ENCODE results near the gene RPL13A.

Gene RPL13A

GRCh38 chr19:49528211-49528771 lies 40.9 kb downstream of the RPL13A start:
- no peak for TF ChIP-seq TAF1 (IDR thresholded peaks at IDR 0.05; ENCODE audit: low read depth)
- no peak for TF ChIP-seq MAX (IDR thresholded peaks at IDR 0.05)
- no peak for TF ChIP-seq EGR1 (IDR thresholded peaks at IDR 0.05)
- no peak for TF ChIP-seq FOXM1 (IDR thresholded peaks at IDR 0.05; ENCODE audit: borderline replicate concordance, low read depth)
- TF ChIP-seq EP300 (IDR thresholded peaks at IDR 0.05; ENCODE audit: borderline replicate concordance), result no peak
- TF ChIP-seq REST (IDR thresholded peaks at IDR 0.05; ENCODE audit: low read depth), result no peak
- TF ChIP-seq USF1 (IDR thresholded peaks at IDR 0.05), result no peak
- TF ChIP-seq YY1 (IDR thresholded peaks at IDR 0.05; ENCODE audit: low read depth), result no peak
- TF ChIP-seq NFIC (IDR thresholded peaks at IDR 0.05), result no peak
- TF ChIP-seq CEBPB (IDR thresholded peaks at IDR 0.05), result no peak

- TF ChIP-seq MAX (IDR thresholded peaks at IDR 0.05) (no peak), EGR1 (IDR thresholded peaks at IDR 0.05) (no peak), EP300 (IDR thresholded peaks at IDR 0.05; ENCODE audit: borderline replicate concordance) (no peak)
These were observed 43.3 kb downstream of the RPL13A start for GRCh38 chr19:49530708-49531107.

- 0 out of 2 replicates have a peak, but pooled peaks have one; percentile 14 for TF ChIP-seq CREB1 (IDR thresholded peaks at IDR 0.05; ENCODE audit: low read depth)
- TF ChIP-seq EP300 (IDR thresholded peaks at IDR 0.05; ENCODE audit: borderline replicate concordance), result 0 out of 2 replicates have a peak, but pooled peaks have one; percentile 31
- TF ChIP-seq NFIC (IDR thresholded peaks at IDR 0.05), result no peak
- TF ChIP-seq MAX (IDR thresholded peaks at IDR 0.05), result peak; percentile 97
- peak; percentile 91; the same call in 1 of the 2 replicates for TF ChIP-seq ZBTB7A (IDR thresholded peaks at IDR 0.05; ENCODE audit: low read depth)
- TF ChIP-seq EGR1 (IDR thresholded peaks at IDR 0.05), result peak; percentile 38; the same call in 1 of the 2 replicates
- TF ChIP-seq USF1 (IDR thresholded peaks at IDR 0.05), result peak; percentile 85
- TF ChIP-seq TCF12 (IDR thresholded peaks at IDR 0.05; ENCODE audit: low read depth), result peak; percentile 55; the same call in 1 of the 2 replicates
- no peak for TF ChIP-seq FOXM1 (IDR thresholded peaks at IDR 0.05; ENCODE audit: borderline replicate concordance, low read depth)
- TF ChIP-seq RAD21 (IDR thresholded peaks at IDR 0.05; ENCODE audit: low read depth), result no peak
- no peak for TF ChIP-seq REST (IDR thresholded peaks at IDR 0.05; ENCODE audit: low read depth)
- no peak for TF ChIP-seq TEAD4 (IDR thresholded peaks at IDR 0.05)
- TF ChIP-seq CEBPB (IDR thresholded peaks at IDR 0.05), result no peak
- TF ChIP-seq YY1 (IDR thresholded peaks at IDR 0.05; ENCODE audit: low read depth), result 0 out of 2 replicates have a peak, but pooled peaks have one; percentile 12
- TF ChIP-seq TAF1 (IDR thresholded peaks at IDR 0.05; ENCODE audit: low read depth), result 0 out of 2 replicates have a peak, but pooled peaks have one; percentile 18
These were observed 46.4 kb downstream of the RPL13A start for GRCh38 chr19:49533551-49534488.

- no peak for TF ChIP-seq MAX (IDR thresholded peaks at IDR 0.05)
- no peak for TF ChIP-seq FOXM1 (IDR thresholded peaks at IDR 0.05; ENCODE audit: borderline replicate concordance, low read depth)
- TF ChIP-seq CEBPB (IDR thresholded peaks at IDR 0.05), result no peak
- no peak for TF ChIP-seq CREB1 (IDR thresholded peaks at IDR 0.05; ENCODE audit: low read depth)
- TF ChIP-seq TAF1 (IDR thresholded peaks at IDR 0.05; ENCODE audit: low read depth), result no peak
- no peak for TF ChIP-seq REST (IDR thresholded peaks at IDR 0.05; ENCODE audit: low read depth)
- TF ChIP-seq USF1 (IDR thresholded peaks at IDR 0.05), result no peak
- no peak for TF ChIP-seq YY1 (IDR thresholded peaks at IDR 0.05; ENCODE audit: low read depth)
These were observed 47.4 kb downstream of the RPL13A start for GRCh38 chr19:49534632-49535385.

Data from Ishikawa (cell line).